HG02571 (cell line): ENCODE measurements around the gene GRAP.
A peak's percentile ranks its signal among the peaks of the same experiment; 100 is the strongest.

Experiments used
- ATAC-seq: cut with Tn5 transposase; IDR thresholded peaks from one replicate; pipeline ENCODE4 v1.9.1; 2021; ENCODE audit warnings: mild to moderate bottlenecking, moderate library complexity; ENCODE audit not compliant: unreplicated experiment

GRAP gene

GRCh38 chr17:19019041-19019941 is 27.5 kb downstream of the GRAP start:
- no peak for ATAC-seq

GRCh38 chr17:19018600-19018950 is 28.2 kb downstream of the GRAP start:
- no peak for ATAC-seq

GRCh38 chr17:19017804-19018599 is 28.8 kb downstream of the GRAP start:
- no peak for ATAC-seq

GRCh38 chr17:19017401-19017800 is 29.4 kb downstream of the GRAP start:
- ATAC-seq, result no peak

- no peak for ATAC-seq
These were observed 29.9 kb downstream of the GRAP start for GRCh38 chr17:19016881-19017280.

GRCh38 chr17:19016297-19016696 is 30.5 kb downstream of the GRAP start:
- ATAC-seq, result no peak

GRCh38 chr17:19015428-19015827 is 31.3 kb downstream of the GRAP start:
- ATAC-seq, result no peak

- ATAC-seq, result no peak
These were observed 32.0 kb downstream of the GRAP start for GRCh38 chr17:19014628-19015215.

GRCh38 chr17:19013806-19014627 is 32.7 kb downstream of the GRAP start:
- ATAC-seq, result no peak

GRCh38 chr17:19013226-19013625 is 33.5 kb downstream of the GRAP start:
- no peak for ATAC-seq

- no peak for ATAC-seq
These were observed 34.3 kb downstream of the GRAP start for GRCh38 chr17:19012171-19013080.

- no peak for ATAC-seq
These were observed 35.2 kb downstream of the GRAP start for GRCh38 chr17:19011581-19011980.

- ATAC-seq, result no peak
These were observed 35.8 kb downstream of the GRAP start for GRCh38 chr17:19010729-19011505.

GRCh38 chr17:19009970-19010369 is 36.8 kb downstream of the GRAP start:
- ATAC-seq, result no peak

GRCh38 chr17:19006698-19007097 is 40.1 kb downstream of the GRAP start:
- no peak for ATAC-seq

GRCh38 chr17:19005789-19006430 is 40.8 kb downstream of the GRAP start:
- ATAC-seq, result no peak

- peak; percentile 4 for ATAC-seq
These were observed 41.5 kb downstream of the GRAP start for GRCh38 chr17:19005137-19005773.
